Sigmoid colon (tissue), 7 donors: Measurements from ENCODE around the gene TPCN1. TPM values are rescaled to one million over a fixed set of nuclear protein-coding genes. Genes with fewer than 3 reads are reported as not detected.
A peak's percentile ranks its signal among the peaks of the same experiment; 100 is the strongest.

Source experiments
- DNase-seq: peaks from one replicate; pipeline ENCODE4 v3.0.0-alpha.2; 2019
- H3K27ac ChIP-seq, 4 donors: fragments of 200-600 bp; sonication (generic); one replicate each; pipeline ENCODE4 v1.5.1; 2016 to 2019; ENCODE audit warnings: mild to moderate bottlenecking in 1 of 4
- H3K27me3 ChIP-seq, 3 donors: fragments of 200-600 bp; sonication (generic); one replicate each; pipeline ENCODE4 v1.5.1; 2019; ENCODE audit warnings: mild to moderate bottlenecking in 1 of 3
- H3K36me3 ChIP-seq, 4 donors: fragments of 200-600 bp; sonication (generic); one replicate each; pipeline ENCODE4 v1.5.1; 2016 to 2019
- H3K4me1 ChIP-seq, 4 donors: fragments of 200-600 bp; sonication (generic); one replicate each; pipeline ENCODE4 v1.5.1; 2017 to 2019
- H3K4me3 ChIP-seq, 4 donors: fragments of 200-600 bp; sonication (generic); one replicate each; pipeline ENCODE4 v1.5.1; 2017 to 2019; ENCODE audit warnings: mild to moderate bottlenecking in 2 of 4, moderate library complexity in 1 of 4
- H3K9me3 ChIP-seq, 4 donors: fragments of 200-600 bp in 3 of 4; sonication (generic) in 3 of 4; one replicate each; pipeline versions ENCODE4 v1.5.1 to v1.6.1; 2013 to 2019
- CTCF ChIP-seq, 4 experiments: fragments of 450-650 bp in 3 of 4; fragments of 200-600 bp in 1 of 4; IDR thresholded peaks; one replicate each; pipeline ENCODE4 v1.5.1; 2016 to 2019; ENCODE audit warnings: antibody characterized with exemption in 4 of 4, mild to moderate bottlenecking in 3 of 4, moderate library complexity in 2 of 4
- EP300 ChIP-seq, 4 donors: sonication (generic); formaldehyde crosslinking; IDR thresholded peaks; one replicate each; pipeline ENCODE4 v1.6.1; 2017; ENCODE audit warnings: antibody characterized with exemption in 4 of 4
- POLR2A ChIP-seq, 2 donors: fragments of 450-650 bp; IDR thresholded peaks; one replicate each; pipeline ENCODE4 v1.6.1; 2016; ENCODE audit warnings: antibody characterized with exemption in 2 of 2, mild to moderate bottlenecking in 2 of 2, moderate library complexity in 2 of 2
- POLR2AphosphoS5 ChIP-seq, 4 donors: sonication (generic); formaldehyde crosslinking; IDR thresholded peaks; one replicate each; pipeline ENCODE4 v1.6.1; 2017; ENCODE audit warnings: antibody characterized with exemption in 4 of 4
- WGBS, 2 donors: extraction: QIAGEN DNeasy Blood & Tissue Kit; methylation state at CpG; one replicate each; pipeline ENCODE4 v1.1.7; 2013; 5-methylcytosine and 5-hydroxymethylcytosine counted together
- intact Hi-C: fragments of 100-400 bp; cut with DNase I; formaldehyde crosslinking; loops from one replicate; pipeline ENCODE4 v1.15.1; 2023
- polyA plus RNA-seq, 3 donors: library from polyadenylated mRNA; stranded (reverse); fragments of 200-250 nt; gene quantifications; one replicate each; pipeline ENCODE4 v1.2.3, GENCODE V29; 2013
- total RNA-seq, 4 donors: library from RNA; depleted of rRNA; stranded (reverse); fragments of >200 nt; gene quantifications; one replicate each; pipeline ENCODE4 v1.1.0, GENCODE V29; 2016
- donor health status: healthy with polysubstance abuse.
- donor health status: Bipolar disorder and iron deficiency.
- donor health status: healthy.

Gene TPCN1
- total and polyA plus RNA-seq, 7 donors = 6.0 to 51.5 (median 28.3) TPM

- H3K27ac ChIP-seq = peak overlapping the region in 3 of 4 donors; percentile 17 to 49 (median 42)
- no peaks in the 10 kb centered on the region for H3K27me3 ChIP-seq
- no peaks in the 10 kb centered on the region for H3K36me3 ChIP-seq
- no peak overlapping the region for H3K4me3 ChIP-seq
- intact Hi-C loops = no loop called here
- 43 to 80% methylated on average over 10 of the region's 10 CpGs for WGBS, 2 donors
- no peaks in the 10 kb centered on the region for H3K9me3 ChIP-seq
- H3K4me1 ChIP-seq = no peaks in the 10 kb centered on the region
- peak; percentile 73 for DNase-seq
- TF ChIP-seq POLR2A (IDR thresholded peaks at IDR 0.05) = no peak
- no peak for TF ChIP-seq CTCF (IDR thresholded peaks at IDR 0.05)
- peak in 3 of 4 donors; percentile 22 to 47 (median 28) for TF ChIP-seq POLR2AphosphoS5 (IDR thresholded peaks at IDR 0.05)
- no peak for TF ChIP-seq EP300 (IDR thresholded peaks at IDR 0.05)
Measured at GRCh38 chr12:113208041-113208934, 13.0 kb upstream of the TPCN1 start.

- intact Hi-C loops = loop anchor here (10.0 kb wide), 1 partner anchor 906 kb away; no protein-coding TSS in a partner anchor
- H3K4me3 ChIP-seq = no peak overlapping the region
- H3K36me3 ChIP-seq = no peaks in the 10 kb centered on the region
- H3K27me3 ChIP-seq = no peaks in the 10 kb centered on the region
- DNase-seq = no peak
- H3K9me3 ChIP-seq = no peaks in the 10 kb centered on the region
- H3K27ac ChIP-seq = no peak overlapping the region
- H3K4me1 ChIP-seq = no peaks in the 10 kb centered on the region
- 89 to 95% methylated on average over 6 of the region's 6 CpGs for WGBS, 2 donors
- TF ChIP-seq EP300 (IDR thresholded peaks at IDR 0.05) (no peak), POLR2A (IDR thresholded peaks at IDR 0.05) (no peak), POLR2AphosphoS5 (IDR thresholded peaks at IDR 0.05) (no peak), CTCF (IDR thresholded peaks at IDR 0.05) (no peak)
Measured at GRCh38 chr12:113211160-113211559, 10.1 kb upstream of the TPCN1 start.

GRCh38 chr12:113214895-113215400 lies 6.3 kb upstream of the TPCN1 start:
- WGBS, 2 donors = 48 to 52% methylated on average over 5 of the region's 5 CpGs

GRCh38 chr12:113216027-113216426 lies 5.2 kb upstream of the TPCN1 start:
- DNase-seq = no peak
- Histone ChIP-seq H3K9me3 (no peaks in the 10 kb centered on the region), H3K27ac (no peak overlapping the region), H3K4me3 (no peak overlapping the region), H3K27me3 (no peaks in the 10 kb centered on the region), H3K36me3 (no peaks in the 10 kb centered on the region), H3K4me1 (peaks cover 0 to 7% (median 6%) of the 10 kb centered on the region in 4 donors)
- WGBS, 2 donors = 86 to 91% methylated on average over 2 of the region's 2 CpGs
- intact Hi-C loops = loop anchor here (10.0 kb wide), 1 partner anchor 911 kb away; no protein-coding TSS in a partner anchor
- no peak for TF ChIP-seq POLR2AphosphoS5 (IDR thresholded peaks at IDR 0.05)
- no peak for TF ChIP-seq EP300 (IDR thresholded peaks at IDR 0.05)
- no peak for TF ChIP-seq POLR2A (IDR thresholded peaks at IDR 0.05)
- TF ChIP-seq CTCF (IDR thresholded peaks at IDR 0.05) = no peak

More at GRCh38 chr12:113214895-113215400, 6.3 kb upstream of the TPCN1 start:
- Histone ChIP-seq H3K27me3 (no peaks in the 10 kb centered on the region), H3K36me3 (no peaks in the 10 kb centered on the region), H3K4me1 (no peaks in the 10 kb centered on the region), H3K27ac (peak overlapping the region; percentile 17 to 46 (median 22)), H3K9me3 (no peaks in the 10 kb centered on the region), H3K4me3 (no peak overlapping the region)
- peak; percentile 91 for DNase-seq
- intact Hi-C loops = loop anchor here (10.0 kb wide), 1 partner anchor 910 kb away; no protein-coding TSS in a partner anchor
- TF ChIP-seq POLR2A (IDR thresholded peaks at IDR 0.05) = no peak
- peak; percentile 45 to 77 (median 50) for TF ChIP-seq POLR2AphosphoS5 (IDR thresholded peaks at IDR 0.05)
- no peak for TF ChIP-seq CTCF (IDR thresholded peaks at IDR 0.05)
- TF ChIP-seq EP300 (IDR thresholded peaks at IDR 0.05) = peak in 2 of 4 donors; percentile 40 to 74
